Spleen (tissue), 11 donors: ENCODE data around the gene MAP2K5. TPM values are rescaled to one million over a fixed set of nuclear protein-coding genes. Genes with fewer than 3 reads are reported as not detected.

Experiments
- DNase-seq: peaks from one replicate; pipeline ENCODE4 v3.0.0-alpha.2; 2020
- H3K27ac ChIP-seq, 8 donors: fragments of 200-600 bp; sonication (generic) in 7 of 8; 1 replicate in 4 of 8; 2 replicates in 4 of 8; pipeline versions ENCODE4 v1.5.0 to v1.8.0; 2016 to 2021; ENCODE audit warnings: inconsistent platforms in 4 of 8, mild to moderate bottlenecking in 4 of 8, moderate library complexity in 1 of 8
- H3K27me3 ChIP-seq, 7 donors: fragments of 200-600 bp; sonication (generic) in 6 of 7; replicated peaks in 1 of 7; 1 replicate in 4 of 7; 2 replicates in 3 of 7; pipeline versions ENCODE4 v1.5.0 to v1.8.0; 2016 to 2021; ENCODE audit warnings: inconsistent platforms in 3 of 7, mild to moderate bottlenecking in 1 of 7
- H3K36me3 ChIP-seq, 6 donors: fragments of 200-600 bp; sonication (generic) in 5 of 6; 1 replicate in 4 of 6; 2 replicates in 2 of 6; pipeline versions ENCODE4 v1.5.0 to v1.8.0; 2016 to 2021; ENCODE audit warnings: inconsistent platforms in 2 of 6
- H3K4me1 ChIP-seq, 6 donors: fragments of 200-600 bp; sonication (generic) in 5 of 6; 1 replicate in 3 of 6; 2 replicates in 3 of 6; pipeline versions ENCODE4 v1.5.0 to v1.8.0; 2016 to 2021; ENCODE audit warnings: inconsistent platforms in 3 of 6
- H3K4me3 ChIP-seq, 8 donors: fragments of 200-600 bp; sonication (generic) in 7 of 8; 1 replicate in 4 of 8; 2 replicates in 4 of 8; pipeline versions ENCODE4 v1.5.0 to v1.8.0; 2016 to 2021; ENCODE audit warnings: inconsistent platforms in 4 of 8, mild to moderate bottlenecking in 4 of 8, moderate library complexity in 2 of 8
- H3K9me3 ChIP-seq, 8 donors: fragments of 200-600 bp; sonication (generic) in 7 of 8; 1 replicate in 4 of 8; 2 replicates in 4 of 8; pipeline versions ENCODE4 v1.5.0 to v1.8.0; 2016 to 2021; ENCODE audit warnings: inconsistent platforms in 4 of 8
- POLR2A ChIP-seq, 3 donors: fragments of 450-650 bp; IDR thresholded peaks; one replicate each; pipeline ENCODE4 v1.5.1; 2017; ENCODE audit warnings: antibody characterized with exemption in 3 of 3, mild to moderate bottlenecking in 1 of 3
- POLR2AphosphoS5 ChIP-seq, 3 donors: sonication (generic); formaldehyde crosslinking; IDR thresholded peaks; one replicate each; pipeline ENCODE4 v1.5.1; 2017; ENCODE audit warnings: antibody characterized with exemption in 3 of 3
- WGBS, 5 donors: extraction: QIAGEN DNeasy Blood & Tissue Kit in 3 of 5; methylation state at CpG; one replicate each; pipeline versions ENCODE4 v1.1.5 to v1.1.7; 2013 to 2018; 5-methylcytosine and 5-hydroxymethylcytosine counted together
- intact Hi-C: fragments of 100-400 bp; cut with DNase I; formaldehyde crosslinking; loops from one replicate; pipeline ENCODE4 v1.15.0; 2023; ENCODE audit warnings: low total_unique reads
- polyA plus RNA-seq, 3 donors: library from polyadenylated mRNA; stranded (reverse); fragments of 200-250 nt; gene quantifications; one replicate each; pipeline ENCODE4 v1.2.1, GENCODE V29; 2013
- total RNA-seq, 7 donors: library from RNA; depleted of rRNA in 3 of 7; stranded (reverse); fragments of >200 nt in 3 of 7; fragmentation: NEBNext Ultra II Directional in 4 of 7; extraction: Animal tissue kit (Norgen Biotek cat#: 25700) in 4 of 7; gene quantifications; one replicate each; pipeline versions ENCODE4 v1.1.0 to v1.2.1, GENCODE V29; 2016 to 2021
- TF ChIP-seq, protein P1 (sequence below), 11 experiments: fragments of 200-600 bp in 7 of 11; fragments of 450-650 bp in 4 of 11; sonication (generic) in 4 of 11; IDR thresholded peaks in 8 of 11; conservative IDR thresholded peaks in 3 of 11; 1 replicate in 7 of 11; 2 replicates in 4 of 11; pipeline versions ENCODE4 v1.4.0 to v1.8.0; 2016 to 2021; ENCODE audit warnings: antibody characterized with exemption in 11 of 11, inconsistent platforms in 4 of 11, mild to moderate bottlenecking in 1 of 11
- donor health status: healthy with polysubstance abuse.
- donor health status: DM: no; HTN: no; CAD: no; lungs with moderate emphysema.
- donor health status: DM: no; HTN: no; CAD: no.
- donor health status: Bipolar disorder and iron deficiency.
- donor health status: healthy.
- donor health status: DM: no; HTN: no; CAD: no.
- donor health status: DM: yes; HTN: yes; CAD: no.

The MAP2K5 gene
- total and polyA plus RNA-seq, 10 donors, result 8.4 to 30.4 (median 14.6) TPM

DNA sequence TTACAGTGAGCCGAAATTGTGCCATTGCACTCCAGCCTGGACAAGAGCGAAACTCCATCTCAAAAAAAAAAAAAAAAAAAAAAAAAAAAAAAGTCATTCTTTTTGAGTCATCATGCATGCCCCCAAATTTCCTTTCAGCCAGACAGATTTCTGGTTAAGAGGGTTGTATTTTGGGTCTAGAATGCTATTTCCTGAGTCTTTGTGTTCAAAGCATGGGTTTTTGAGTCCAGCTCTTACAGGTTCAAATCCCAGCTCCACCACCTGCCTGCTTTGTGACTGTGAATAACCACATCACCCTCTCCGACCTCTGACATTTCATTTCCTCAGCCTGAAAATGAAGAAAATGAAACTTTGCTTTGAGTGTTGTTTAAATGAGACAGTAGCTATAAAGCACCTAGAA lies 30.9 kb upstream of the MAP2K5 start:
- intact Hi-C loops, result no loop called here
- no peak for TF ChIP-seq POLR2AphosphoS5 (IDR thresholded peaks at IDR 0.05)
- TF ChIP-seq, protein P1, sequence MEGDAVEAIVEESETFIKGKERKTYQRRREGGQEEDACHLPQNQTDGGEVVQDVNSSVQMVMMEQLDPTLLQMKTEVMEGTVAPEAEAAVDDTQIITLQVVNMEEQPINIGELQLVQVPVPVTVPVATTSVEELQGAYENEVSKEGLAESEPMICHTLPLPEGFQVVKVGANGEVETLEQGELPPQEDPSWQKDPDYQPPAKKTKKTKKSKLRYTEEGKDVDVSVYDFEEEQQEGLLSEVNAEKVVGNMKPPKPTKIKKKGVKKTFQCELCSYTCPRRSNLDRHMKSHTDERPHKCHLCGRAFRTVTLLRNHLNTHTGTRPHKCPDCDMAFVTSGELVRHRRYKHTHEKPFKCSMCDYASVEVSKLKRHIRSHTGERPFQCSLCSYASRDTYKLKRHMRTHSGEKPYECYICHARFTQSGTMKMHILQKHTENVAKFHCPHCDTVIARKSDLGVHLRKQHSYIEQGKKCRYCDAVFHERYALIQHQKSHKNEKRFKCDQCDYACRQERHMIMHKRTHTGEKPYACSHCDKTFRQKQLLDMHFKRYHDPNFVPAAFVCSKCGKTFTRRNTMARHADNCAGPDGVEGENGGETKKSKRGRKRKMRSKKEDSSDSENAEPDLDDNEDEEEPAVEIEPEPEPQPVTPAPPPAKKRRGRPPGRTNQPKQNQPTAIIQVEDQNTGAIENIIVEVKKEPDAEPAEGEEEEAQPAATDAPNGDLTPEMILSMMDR (IDR thresholded peaks at IDR 0.05 in 8 of 11, conservative IDR thresholded peaks at IDR 0.05 in 3 of 11), result no peak
- Histone ChIP-seq H3K4me3 (no peak overlapping the region), H3K4me1 (peaks cover 0 to 8% (median 4%) of the 10 kb centered on the region in 6 donors), H3K27me3 (no peaks in the 10 kb centered on the region), H3K27ac (no peak overlapping the region), H3K9me3 (no peaks in the 10 kb centered on the region), H3K36me3 (peaks cover 0 to 53% (median 19%) of the 10 kb centered on the region in 6 donors)
- WGBS, 5 donors, result 91 to 97% (median 94%) methylated on average over 3 of the region's 3 CpGs
- no peak for DNase-seq

- no peak overlapping the region for H3K4me3 ChIP-seq
- intact Hi-C loops, result no loop called here
- peaks cover 0 to 2% (median under 1%) of the 10 kb centered on the region in 6 donors for H3K4me1 ChIP-seq
- H3K27ac ChIP-seq, result no peak overlapping the region
- peaks cover 0 to 59% (median 19%) of the 10 kb centered on the region in 6 donors for H3K36me3 ChIP-seq
- H3K9me3 ChIP-seq, result no peaks in the 10 kb centered on the region
- H3K27me3 ChIP-seq, result no peaks in the 10 kb centered on the region
- WGBS, 5 donors, result 54 to 67% (median 64%) methylated on average over 3 of the region's 3 CpGs
- DNase-seq, result no peak
- TF ChIP-seq POLR2A (IDR thresholded peaks at IDR 0.05) (no peak), POLR2AphosphoS5 (IDR thresholded peaks at IDR 0.05) (no peak)
- TF ChIP-seq, protein P1 (IDR thresholded peaks at IDR 0.05 in 8 of 11, conservative IDR thresholded peaks at IDR 0.05 in 3 of 11), result no peak
These were observed 30.4 kb upstream of the MAP2K5 start for GRCh38 chr15:67512140-67512539.

DNA sequence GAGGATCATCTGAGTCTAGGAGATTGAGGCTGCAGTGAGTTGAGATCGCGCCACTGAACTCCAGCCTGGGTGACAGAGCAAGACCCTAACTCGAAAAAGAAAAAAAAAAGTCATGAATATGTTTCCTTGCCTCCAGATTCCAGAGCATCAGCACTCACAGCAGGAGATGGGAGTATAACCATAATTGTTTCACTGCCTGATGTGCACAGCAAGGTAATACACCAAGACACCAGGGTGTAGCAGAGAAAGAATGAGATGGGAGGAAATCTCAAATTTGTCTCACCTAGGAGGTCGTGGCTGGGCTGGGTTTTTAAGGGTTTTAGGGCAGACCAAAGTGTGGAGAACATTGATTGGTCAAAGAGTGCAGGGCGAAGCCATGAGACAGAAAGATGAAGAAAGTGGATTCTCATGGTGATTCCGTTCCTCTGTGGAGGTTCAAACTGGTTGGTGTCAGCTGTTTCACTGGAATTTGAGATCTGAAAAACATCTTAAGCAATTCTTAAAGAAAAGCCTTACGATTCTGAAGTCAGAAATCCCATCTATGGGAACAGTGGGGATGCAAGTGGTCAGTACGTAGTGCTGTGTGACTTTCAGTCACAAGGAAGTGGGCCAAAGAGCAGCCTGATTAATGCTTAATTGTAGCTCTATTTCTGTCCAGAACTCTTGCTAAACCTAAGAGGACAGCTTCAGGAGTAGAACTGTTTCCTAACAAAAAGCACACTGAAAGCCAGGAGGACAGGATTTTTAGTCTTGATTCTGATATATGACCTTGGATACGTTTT lies 29.4 kb upstream of the MAP2K5 start:
- no peak for DNase-seq
- TF ChIP-seq POLR2AphosphoS5 (IDR thresholded peaks at IDR 0.05), result no peak
- TF ChIP-seq, protein P1 (IDR thresholded peaks at IDR 0.05 in 8 of 11, conservative IDR thresholded peaks at IDR 0.05 in 3 of 11), result no peak
- TF ChIP-seq POLR2A (IDR thresholded peaks at IDR 0.05), result no peak
- H3K36me3 ChIP-seq, result peaks cover 0 to 62% (median 19%) of the 10 kb centered on the region in 6 donors
- H3K4me3 ChIP-seq, result no peak overlapping the region
- no peak overlapping the region for H3K27ac ChIP-seq
- intact Hi-C loops, result no loop called here
- H3K27me3 ChIP-seq, result no peaks in the 10 kb centered on the region
- H3K9me3 ChIP-seq, result no peaks in the 10 kb centered on the region
- no peaks in the 10 kb centered on the region for H3K4me1 ChIP-seq
- 79 to 91% (median 83%) methylated on average over 9 of the region's 9 CpGs for WGBS, 5 donors

- peaks cover 0 to 5% (median 3%) of the 10 kb centered on the region in 6 donors for H3K4me1 ChIP-seq
- WGBS, 5 donors, result 95 to 100% (median 98%) methylated on average over 3 of the region's 3 CpGs
- H3K36me3 ChIP-seq, result peaks cover 0 to 62% (median 19%) of the 10 kb centered on the region in 6 donors
- no peak for DNase-seq
- no peak overlapping the region for H3K27ac ChIP-seq
- H3K27me3 ChIP-seq, result no peaks in the 10 kb centered on the region
- no peak overlapping the region for H3K4me3 ChIP-seq
- H3K9me3 ChIP-seq, result no peaks in the 10 kb centered on the region
- intact Hi-C loops, result no loop called here
- TF ChIP-seq POLR2AphosphoS5 (IDR thresholded peaks at IDR 0.05), result no peak
- no peak for TF ChIP-seq POLR2A (IDR thresholded peaks at IDR 0.05)
- TF ChIP-seq, protein P1 (IDR thresholded peaks at IDR 0.05 in 8 of 11, conservative IDR thresholded peaks at IDR 0.05 in 3 of 11), result no peak
These were observed 27.4 kb upstream of the MAP2K5 start for GRCh38 chr15:67515090-67515489.
